ENCODE data around the gene MEX3D. TPM values are rescaled to one million over a fixed set of nuclear protein-coding genes. Genes with fewer than 3 reads are reported as not detected.

Gene MEX3D
- total and polyA plus RNA-seq, 4 donors = 0.92 to 9.1 (median 5.2) TPM

- peaks cover 0 to 5% (median 2%) of the 10 kb centered on the region in 4 donors for H3K4me1 ChIP-seq (ENCODE audit: control insufficient read depth in 4 of 4, insufficient read depth in 4 of 4, low read length in 3 of 4)
- H3K36me3 ChIP-seq (ENCODE audit: control insufficient read depth in 4 of 4, insufficient read depth in 3 of 4, low read depth in 1 of 4, low read length in 3 of 4) = no peaks in the 10 kb centered on the region
- no peak overlapping the region for H3K9ac ChIP-seq (ENCODE audit: low read depth in 1 of 2, low read length in 2 of 2)
- peaks cover 0 to 26% (median 7%) of the 10 kb centered on the region in 4 donors for H3K27me3 ChIP-seq (ENCODE audit: control insufficient read depth in 4 of 4, insufficient read depth in 4 of 4, low read length in 3 of 4)
- DNase-seq (ENCODE audit: low spot score) = no peak
- H3K4me3 ChIP-seq (ENCODE audit: low read depth in 1 of 3, low read length in 3 of 3) = no peak overlapping the region
- WGBS = 80% methylated on average over 27 of the region's 27 CpGs
- H3K9me3 ChIP-seq (ENCODE audit: control insufficient read depth in 4 of 4, low read length in 3 of 4) = no peaks in the 10 kb centered on the region
- TF ChIP-seq FOXA2 (IDR thresholded peaks at IDR 0.05) (no peak), CTCF (IDR thresholded peaks at IDR 0.05; ENCODE audit: low read depth, low read length, missing input control) (no peak), JUND (IDR thresholded peaks at IDR 0.05) (no peak), YY1 (IDR thresholded peaks at IDR 0.05) (no peak), HNF4G (IDR thresholded peaks at IDR 0.05) (no peak), ATF3 (IDR thresholded peaks at IDR 0.05) (no peak)
- TF ChIP-seq, protein P1, sequence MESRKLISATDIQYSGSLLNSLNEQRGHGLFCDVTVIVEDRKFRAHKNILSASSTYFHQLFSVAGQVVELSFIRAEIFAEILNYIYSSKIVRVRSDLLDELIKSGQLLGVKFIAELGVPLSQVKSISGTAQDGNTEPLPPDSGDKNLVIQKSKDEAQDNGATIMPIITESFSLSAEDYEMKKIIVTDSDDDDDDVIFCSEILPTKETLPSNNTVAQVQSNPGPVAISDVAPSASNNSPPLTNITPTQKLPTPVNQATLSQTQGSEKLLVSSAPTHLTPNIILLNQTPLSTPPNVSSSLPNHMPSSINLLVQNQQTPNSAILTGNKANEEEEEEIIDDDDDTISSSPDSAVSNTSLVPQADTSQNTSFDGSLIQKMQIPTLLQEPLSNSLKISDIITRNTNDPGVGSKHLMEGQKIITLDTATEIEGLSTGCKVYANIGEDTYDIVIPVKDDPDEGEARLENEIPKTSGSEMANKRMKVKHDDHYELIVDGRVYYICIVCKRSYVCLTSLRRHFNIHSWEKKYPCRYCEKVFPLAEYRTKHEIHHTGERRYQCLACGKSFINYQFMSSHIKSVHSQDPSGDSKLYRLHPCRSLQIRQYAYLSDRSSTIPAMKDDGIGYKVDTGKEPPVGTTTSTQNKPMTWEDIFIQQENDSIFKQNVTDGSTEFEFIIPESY (IDR thresholded peaks at IDR 0.05) = no peak
- H3K27ac ChIP-seq (ENCODE audit: low read depth in 1 of 2, low read length in 2 of 2) = no peak overlapping the region
These were observed 40.3 kb downstream of the MEX3D start for GRCh38 chr19:1527650-1528309.

DNA sequence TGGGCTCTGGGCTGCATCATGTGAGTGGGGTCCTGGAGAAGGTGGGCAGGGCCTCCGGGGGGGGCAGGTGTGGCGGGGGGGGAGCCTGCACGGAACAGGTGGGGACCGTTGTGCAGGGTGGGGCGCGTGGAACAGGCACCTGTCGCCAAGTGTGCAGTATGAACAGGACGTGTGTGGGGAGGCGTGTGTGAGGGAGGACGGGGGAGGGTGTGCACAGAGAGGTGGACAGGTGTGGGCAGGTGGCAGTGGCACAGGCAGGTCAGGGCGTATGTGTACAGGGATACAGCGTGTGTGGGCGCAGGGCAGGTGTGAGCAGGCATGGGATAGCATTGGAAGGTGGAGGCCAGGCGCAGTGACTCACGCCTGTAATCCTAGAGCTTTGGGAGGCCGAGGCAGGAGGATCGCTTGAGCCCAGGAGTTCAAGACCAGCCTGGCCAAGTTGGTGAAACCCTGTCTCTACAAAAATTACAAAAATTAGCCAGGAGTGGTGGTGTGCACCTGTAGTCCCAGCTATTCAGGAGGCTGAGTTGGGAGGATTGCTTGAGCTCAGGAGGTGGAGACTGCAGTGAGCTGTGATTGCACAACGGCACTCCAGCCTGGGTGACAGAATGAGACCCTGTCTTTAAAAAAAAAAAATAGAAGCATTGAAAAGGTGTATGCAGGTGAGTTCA is 41.0 kb downstream of the MEX3D start:
- Histone ChIP-seq H3K4me3 (ENCODE audit: low read depth in 1 of 3, low read length in 3 of 3) (no peak overlapping the region), H3K27ac (ENCODE audit: low read depth in 1 of 2, low read length in 2 of 2) (no peak overlapping the region), H3K9me3 (ENCODE audit: control insufficient read depth in 4 of 4, low read length in 3 of 4) (no peaks in the 10 kb centered on the region), H3K27me3 (ENCODE audit: control insufficient read depth in 4 of 4, insufficient read depth in 4 of 4, low read length in 3 of 4) (peaks cover 0 to 26% (median 7%) of the 10 kb centered on the region in 4 donors), H3K36me3 (ENCODE audit: control insufficient read depth in 4 of 4, insufficient read depth in 3 of 4, low read depth in 1 of 4, low read length in 3 of 4) (no peaks in the 10 kb centered on the region), H3K9ac (ENCODE audit: low read depth in 1 of 2, low read length in 2 of 2) (no peak overlapping the region), H3K4me1 (ENCODE audit: control insufficient read depth in 4 of 4, insufficient read depth in 4 of 4, low read length in 3 of 4) (peaks cover 0 to 5% (median 2%) of the 10 kb centered on the region in 4 donors)
- TF ChIP-seq MAX (IDR thresholded peaks at IDR 0.05) (no peak), NR2F2 (IDR thresholded peaks at IDR 0.05) (no peak), EGR1 (IDR thresholded peaks at IDR 0.05; ENCODE audit: low read depth in 2 of 2) (no peak), TAF1 (conservative IDR thresholded peaks at IDR 0.05) (no peak), YY1 (IDR thresholded peaks at IDR 0.05) (no peak), RXRA (IDR thresholded peaks at IDR 0.05) (no peak)
- TF ChIP-seq, protein P1 (IDR thresholded peaks at IDR 0.05) = no peak
- DNase-seq (ENCODE audit: low spot score) = no peak
- WGBS = 72% methylated on average over 18 of the region's 18 CpGs
